Stimulated activated CD8-positive, alpha-beta memory T cell treated with anti-CD3 and anti-CD28 coated beads, Interleukin-4, amount 100 ng/mL, for 4 hours (primary cell): ENCODE results near the gene MACROH2A1.

Experiments
- DNase-seq, 2 donors: peaks; one replicate each; pipeline ENCODE4 v3.0.0-alpha.2; 2020; ENCODE audit warnings: low read depth in 2 of 2, low spot score in 1 of 2

Gene MACROH2A1

DNA sequence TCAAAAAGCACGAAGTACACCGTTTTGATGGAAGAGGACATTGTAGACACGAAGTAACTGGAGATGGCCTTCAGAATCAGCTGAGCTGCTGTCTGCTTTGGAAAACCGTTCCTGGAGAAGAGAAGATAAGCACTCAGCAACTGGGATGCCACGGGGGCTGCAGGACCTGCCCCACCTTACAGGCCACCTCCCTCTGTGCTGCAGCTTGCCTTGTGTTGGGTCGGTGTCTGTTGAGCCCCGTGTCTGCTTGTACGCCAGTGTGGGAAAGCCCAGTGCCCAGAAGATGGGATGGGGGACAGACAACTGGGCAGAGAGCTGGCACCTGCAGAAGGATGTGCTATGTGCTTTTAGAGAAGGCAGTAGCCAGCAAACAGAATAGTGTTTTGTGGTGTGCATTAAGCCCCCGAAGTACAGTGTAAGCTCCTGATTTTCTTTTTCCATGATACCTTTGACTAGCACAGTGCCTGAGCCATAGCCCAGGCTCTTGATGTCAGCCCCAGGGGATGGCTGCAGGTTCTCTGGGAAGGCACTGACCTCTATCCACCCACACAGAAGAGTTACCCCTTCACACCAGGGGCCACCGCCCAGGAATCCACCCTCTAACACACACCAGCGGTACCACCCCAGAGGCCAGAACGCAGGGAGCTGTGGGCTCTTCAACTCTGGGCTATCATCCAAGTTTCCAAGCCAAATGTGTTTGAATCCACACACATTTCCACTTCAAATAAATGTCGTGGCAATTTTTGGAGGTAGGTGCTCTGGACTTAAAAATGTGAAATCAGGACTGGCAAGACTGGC lies 63.8 kb downstream of the MACROH2A1 start:
- DNase-seq = no peak

DNA sequence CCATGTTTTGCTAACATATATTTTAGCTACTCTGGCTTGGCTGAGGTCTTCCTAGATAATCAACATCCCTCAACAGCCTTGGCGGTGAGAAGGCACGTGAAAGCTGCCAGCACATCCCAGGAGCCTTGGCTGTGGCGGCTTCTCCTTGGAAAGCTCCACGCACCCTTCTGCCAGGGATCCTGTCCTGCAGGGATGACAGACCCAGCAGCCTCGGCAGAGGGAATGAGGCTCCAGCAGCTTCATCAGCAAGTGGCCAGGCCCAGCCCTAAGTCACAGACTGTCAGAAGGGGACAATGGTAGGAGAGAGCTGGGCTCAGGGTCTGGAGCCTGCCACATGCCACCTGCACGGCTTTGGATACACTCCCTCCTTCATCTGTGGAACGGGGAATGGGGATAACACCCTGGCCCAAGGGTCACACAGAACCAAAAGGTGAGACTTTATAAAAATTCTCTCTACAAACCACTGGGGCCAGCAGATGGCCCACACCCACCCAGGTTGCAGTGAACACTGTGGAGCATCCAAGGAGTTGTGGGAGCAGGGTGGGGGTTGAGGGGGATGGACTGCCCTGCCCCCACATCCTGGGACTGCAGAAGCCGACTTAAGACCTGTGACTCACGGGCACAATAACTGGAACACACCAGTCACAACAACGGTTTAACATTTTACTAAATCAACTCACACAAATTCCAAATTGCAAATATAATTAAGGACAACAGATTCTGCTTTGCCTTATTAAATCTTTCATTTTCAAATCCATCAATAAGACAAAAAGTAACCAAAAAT lies 65.1 kb downstream of the MACROH2A1 start:
- no peak for DNase-seq

- DNase-seq = no peak
Observed at GRCh38 chr5:135332519-135333150, 66.4 kb downstream of the MACROH2A1 start.

DNA sequence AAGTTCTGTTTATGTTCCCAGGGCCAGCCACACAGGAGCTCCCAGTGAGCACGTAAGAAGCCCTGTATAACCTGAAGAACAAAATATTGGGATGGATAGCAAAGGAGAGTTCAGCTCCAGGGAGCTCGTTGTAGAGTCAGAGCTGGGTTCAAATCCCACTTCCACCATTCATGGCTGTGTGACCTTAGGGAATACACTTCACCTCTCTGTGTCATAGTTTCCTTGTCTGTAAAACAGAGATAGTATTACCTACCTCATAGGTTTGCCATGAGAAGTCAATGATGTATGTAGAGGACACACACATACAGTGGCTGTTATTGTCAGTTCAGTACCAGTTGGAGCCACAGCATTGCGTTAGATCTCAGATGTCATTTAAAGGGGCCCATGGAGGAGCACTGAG lies 67.4 kb downstream of the MACROH2A1 start:
- DNase-seq = no peak

- no peak for DNase-seq
Observed at GRCh38 chr5:135330798-135331096, 68.3 kb downstream of the MACROH2A1 start.

DNA sequence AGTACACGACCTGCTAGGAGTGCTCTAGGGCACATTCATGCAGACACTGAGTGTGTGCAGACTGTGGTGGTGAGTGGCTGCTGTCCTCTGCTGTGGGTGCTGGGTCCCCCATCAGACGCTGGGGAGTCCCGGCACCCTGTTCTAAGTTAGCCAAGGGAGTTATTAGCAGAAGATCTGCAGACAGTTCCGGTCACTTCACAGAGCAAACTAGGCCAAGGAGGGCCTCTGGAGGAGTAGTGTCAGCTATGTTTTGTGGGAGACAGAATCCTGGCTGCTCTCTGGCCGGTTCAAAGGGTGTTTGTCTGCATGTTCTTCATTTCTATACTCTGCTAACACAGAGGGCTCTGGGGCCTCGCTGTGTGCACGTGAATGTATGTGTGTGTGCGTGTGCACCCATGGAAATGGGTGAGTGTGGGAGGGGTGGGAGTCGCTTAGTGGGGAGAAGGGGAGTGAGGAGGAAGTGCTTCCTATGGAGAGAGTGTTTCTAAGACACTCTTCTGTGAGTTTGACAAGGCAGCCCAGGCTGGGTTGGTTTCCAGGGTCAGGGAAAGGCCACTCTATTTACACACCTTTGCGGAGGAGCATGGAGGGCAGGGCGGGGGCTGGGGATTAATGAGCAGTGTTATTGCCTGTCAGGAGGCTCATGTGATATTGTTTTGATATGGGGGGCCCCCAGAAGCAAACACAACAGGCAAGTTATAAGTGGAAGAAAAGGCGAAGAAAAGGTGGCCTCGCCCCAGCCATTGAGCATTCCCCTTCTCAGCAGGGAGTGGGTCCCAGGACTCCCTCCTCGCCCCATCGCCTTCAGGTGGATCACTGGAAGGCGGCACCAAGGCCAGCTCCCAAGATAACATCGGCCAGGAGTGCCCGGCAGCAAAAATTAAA lies 68.9 kb downstream of the MACROH2A1 start:
- DNase-seq = no peak

DNA sequence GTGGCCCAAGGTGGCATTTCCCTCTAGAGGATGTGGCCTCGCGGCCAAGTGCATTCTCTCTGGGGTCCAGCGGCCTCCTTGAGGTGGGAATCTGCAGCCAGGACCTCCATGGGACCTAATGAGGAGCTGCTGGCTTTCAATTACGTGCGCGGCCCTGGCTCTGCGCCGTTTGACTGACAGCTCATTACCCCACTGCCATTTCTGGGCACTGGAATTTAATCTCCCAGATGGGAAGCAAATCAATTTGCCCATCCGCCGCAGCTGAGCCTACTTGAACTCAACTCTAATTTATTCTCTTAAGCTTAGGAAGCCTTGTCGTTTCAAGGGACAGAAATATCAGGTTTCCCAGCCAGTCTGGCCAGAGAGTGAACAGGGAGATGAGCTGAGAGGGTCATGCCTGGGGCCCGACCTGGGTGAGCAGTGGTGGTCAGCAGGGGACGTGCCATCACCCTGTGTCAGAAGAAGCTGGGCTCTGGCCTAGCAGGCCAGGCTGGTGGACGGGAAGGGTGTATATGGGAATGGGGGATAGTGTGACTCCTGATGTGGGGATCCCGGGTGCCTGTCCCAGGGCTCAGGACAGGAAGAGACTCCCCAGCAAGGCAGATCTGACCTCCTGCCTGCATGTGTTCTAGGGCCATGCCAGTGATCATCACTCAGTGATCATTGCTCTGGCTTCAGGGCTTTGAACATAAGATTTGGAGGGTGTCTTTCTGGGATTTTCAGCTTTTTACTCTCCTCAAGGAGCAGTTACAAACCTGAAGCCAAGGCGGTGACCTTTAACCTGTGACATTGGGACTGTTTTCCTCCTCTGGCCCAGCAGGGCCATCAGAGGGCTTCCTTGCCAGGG lies 69.7 kb downstream of the MACROH2A1 start:
- no peak for DNase-seq

DNA sequence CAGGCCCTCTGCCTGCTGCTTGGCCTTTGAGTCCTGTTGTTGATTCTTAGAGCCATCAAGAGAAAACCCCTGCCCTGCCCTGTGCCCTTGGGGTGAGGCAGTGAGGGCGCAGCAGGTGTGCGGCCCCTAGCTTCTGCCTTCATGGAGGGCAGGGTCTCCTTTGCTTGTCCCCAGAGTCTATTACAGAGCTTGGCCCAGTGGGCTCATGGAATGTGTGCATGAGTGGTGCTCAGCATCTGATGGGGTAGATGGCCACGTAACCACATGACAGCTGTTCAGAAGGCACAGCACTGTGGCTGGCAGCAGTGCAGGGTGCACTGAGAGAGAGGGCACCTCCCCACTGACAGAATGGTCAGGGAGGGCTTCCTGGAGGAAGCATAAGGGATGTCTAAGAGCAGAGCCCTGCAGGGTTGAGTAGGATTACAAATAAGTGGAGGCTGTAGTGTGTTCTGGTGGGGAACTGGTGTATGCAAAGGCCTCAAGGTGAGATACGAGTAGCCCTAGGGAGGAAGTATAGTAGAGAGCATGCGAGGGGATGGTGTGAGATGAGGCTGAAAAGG lies 70.8 kb downstream of the MACROH2A1 start:
- no peak for DNase-seq

DNA sequence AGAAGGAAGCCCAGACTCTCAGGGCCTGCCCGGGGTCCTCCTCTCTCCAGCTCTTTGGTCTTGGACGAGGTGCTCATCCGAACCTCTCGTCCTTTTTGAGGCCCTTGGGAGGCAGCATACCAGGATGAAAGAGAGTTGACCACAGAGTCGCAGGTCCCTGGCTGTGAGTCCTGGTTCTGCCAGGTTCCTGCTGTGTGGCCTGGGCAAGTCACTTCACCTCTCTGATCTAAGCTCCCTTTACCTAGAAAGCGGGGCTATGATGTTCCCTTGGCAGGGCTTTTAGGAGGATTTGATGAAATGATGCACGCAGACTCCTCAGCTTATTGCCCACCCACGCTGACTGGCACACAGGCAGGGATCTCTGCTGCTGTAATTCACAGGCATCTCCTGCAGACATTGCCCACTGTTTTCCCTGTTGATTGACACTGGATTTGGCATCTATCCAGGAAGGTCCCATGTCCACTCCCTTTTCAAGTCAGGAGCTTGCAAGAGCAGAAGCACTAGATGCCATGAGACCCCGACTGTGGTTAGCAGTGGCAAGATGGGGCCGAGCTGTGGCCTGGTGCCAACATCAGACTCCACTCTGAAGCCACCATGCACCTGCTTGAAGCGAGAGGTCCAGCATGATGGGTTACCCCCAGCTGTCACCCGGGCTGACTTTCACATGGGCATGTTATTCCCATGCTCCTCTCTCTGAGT lies 71.5 kb downstream of the MACROH2A1 start:
- no peak for DNase-seq

DNA sequence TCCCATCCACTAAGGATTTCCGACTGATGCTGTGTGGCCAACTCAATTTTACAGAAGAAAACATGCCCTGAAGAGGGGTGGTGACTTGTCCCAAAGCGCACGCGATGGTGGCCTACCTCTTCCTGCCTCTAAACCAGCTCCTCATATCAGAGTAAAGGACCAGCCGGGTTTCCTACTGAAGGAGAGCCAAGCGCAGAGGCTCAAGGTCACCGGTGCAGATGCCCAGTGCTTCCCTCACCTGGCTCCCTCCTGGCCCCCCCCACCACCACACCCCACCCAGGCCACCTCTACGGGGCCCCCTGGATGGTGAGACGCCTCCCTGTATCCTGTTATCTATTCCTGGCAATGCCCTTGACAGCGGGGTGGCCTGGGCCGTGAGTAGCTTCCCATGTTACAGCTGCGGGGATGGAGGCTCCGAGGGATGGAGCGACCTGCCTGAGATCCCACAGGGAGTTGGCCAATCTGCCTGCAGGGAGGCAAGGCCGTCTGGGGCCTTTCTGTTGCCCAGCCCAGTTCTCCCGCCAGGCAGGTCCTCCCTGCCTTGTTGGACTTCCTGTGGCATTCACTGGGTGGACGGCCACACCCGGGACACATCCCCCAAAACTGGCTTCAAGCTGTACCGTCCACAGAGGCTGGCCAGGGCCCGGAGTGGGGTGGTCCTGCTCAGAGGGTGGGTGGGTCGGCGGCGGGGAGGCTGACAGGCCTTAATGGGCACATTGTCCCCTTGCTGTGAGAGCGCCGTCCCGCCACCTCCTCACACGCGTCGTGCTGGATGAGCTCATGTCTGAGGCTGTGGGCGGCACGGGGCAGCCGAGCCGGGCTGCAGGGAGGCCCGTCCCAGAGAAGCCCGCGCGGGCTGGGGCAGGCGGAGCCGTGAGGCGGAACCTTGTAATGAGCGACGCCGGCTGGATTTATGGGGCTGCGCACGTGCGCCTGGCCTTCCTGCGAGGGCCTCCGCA lies 72.5 kb downstream of the MACROH2A1 start:
- no peak for DNase-seq

- no peak for DNase-seq
Observed at GRCh38 chr5:135324897-135325650, 74.0 kb downstream of the MACROH2A1 start.

GRCh38 chr5:135324160-135324559 lies 74.9 kb downstream of the MACROH2A1 start:
- DNase-seq = no peak

GRCh38 chr5:135323701-135324132 lies 75.3 kb downstream of the MACROH2A1 start:
- DNase-seq = no peak

DNA sequence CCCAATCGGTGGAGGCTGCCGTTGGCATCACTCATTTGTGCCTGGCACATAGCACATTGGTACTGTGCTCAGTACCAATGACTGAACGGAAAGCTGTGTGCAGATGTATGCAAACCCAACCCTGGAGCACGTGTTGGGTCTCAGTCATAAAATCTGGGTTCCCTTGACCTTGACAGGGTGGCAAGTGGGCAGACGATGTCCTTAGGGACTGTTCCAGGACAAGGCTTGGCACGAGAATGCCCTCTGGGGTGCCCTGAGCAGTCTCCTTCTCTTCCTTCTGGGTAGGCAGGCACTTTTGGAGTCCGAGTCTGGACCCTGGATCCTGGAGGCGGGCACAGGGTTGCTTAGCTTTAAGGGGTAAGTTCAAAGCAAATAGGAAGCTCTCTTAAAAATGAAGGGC lies 75.8 kb downstream of the MACROH2A1 start:
- DNase-seq = no peak

DNA sequence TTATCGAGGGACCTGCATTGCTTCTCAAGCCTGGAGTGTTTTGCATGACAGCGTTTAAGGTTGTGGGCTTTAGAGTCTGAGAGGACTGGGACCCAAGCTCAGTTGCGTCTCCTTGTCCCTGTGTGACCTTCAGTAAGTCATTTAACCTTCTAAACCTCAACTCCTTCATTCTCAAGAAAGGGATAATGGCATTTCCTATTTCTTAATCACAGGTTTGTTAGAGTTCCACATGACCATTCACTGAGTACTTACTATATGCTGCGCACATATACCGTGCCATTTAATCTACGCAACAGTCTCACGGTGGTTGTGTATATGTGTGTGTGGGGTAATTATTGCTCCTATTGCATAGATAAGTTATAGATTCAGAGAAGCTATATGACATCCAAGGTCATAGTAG lies 76.3 kb downstream of the MACROH2A1 start:
- no peak for DNase-seq

DNA sequence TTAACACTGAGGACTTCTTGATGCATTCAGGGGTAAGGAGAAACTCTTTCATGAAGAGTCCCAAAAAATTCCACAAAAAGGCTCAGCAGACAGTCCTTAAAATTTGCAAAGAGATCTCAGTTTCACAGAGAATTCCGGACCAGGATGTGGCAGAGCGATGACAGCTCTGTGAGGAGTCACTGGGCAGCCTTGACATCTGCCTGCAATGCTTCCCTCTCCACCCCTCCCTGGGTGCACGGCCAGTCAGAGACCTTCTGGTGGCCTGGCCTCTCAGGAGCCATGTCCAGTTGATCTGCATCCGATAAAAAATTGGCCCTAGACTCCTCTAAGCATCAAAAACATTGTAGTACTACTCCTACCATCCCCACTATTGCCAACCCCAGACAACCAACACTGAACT lies 76.8 kb downstream of the MACROH2A1 start:
- DNase-seq = no peak

DNA sequence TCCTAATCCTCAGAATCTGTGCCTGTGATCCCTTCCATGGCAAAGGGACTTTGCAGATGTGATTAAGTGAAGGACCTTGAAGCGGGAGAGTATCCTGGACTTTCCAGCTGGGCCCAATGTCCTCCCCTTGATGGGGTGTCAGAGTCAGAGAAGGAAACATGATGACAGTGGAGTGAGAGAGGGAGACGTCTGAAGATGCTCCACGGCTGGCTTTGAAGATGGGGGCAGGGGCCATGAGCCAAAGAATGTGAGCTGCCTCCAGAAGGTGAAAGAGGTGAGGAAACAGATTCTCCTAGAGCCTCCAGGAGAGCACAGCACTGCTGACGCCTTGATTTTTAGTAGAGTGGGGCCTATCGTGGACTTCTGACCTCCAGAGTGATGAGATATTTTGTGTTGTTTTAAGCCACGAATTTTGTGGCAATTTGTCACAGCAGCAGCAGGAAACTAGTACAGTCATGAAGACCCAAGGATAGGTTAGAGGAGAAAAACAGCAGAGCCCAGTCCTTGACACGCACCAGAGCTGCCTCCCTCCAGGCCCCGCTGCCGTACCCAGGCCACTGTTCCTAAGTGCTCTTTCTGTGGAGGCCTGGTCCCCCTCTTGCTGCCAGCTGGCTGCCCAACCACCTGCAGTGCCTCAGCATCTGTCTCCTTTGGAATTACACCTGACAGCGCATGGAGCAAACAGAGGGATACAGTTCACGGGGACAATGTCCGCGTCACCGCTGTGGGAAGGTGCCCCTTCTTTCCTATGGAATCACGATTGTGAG lies 78.1 kb downstream of the MACROH2A1 start:
- no peak for DNase-seq
